ENCODE data around the gene DLG1.
A peak's percentile ranks its signal among the peaks of the same experiment; 100 is the strongest.
"Not testable (repeated sequence)": the region's sequence is repeated elsewhere in the genome, so short reads cannot be mapped to it uniquely, and the experiment has no call there.

The DLG1 gene

GRCh38 chr3:197209366-197210260 is 88.8 kb downstream of the DLG1 start:
- DNase-seq (ENCODE audit: low read depth) = no peak

GRCh38 chr3:197206913-197207312 is 91.5 kb downstream of the DLG1 start:
- DNase-seq (ENCODE audit: low read depth) = no peak

- DNase-seq (ENCODE audit: low read depth) = no peak
Observed at GRCh38 chr3:197205675-197206074, 92.7 kb downstream of the DLG1 start.

- no peak for DNase-seq (ENCODE audit: low read depth)
Observed at GRCh38 chr3:197205265-197205664, 93.1 kb downstream of the DLG1 start.

- no peak for DNase-seq (ENCODE audit: low read depth)
Observed at GRCh38 chr3:197204736-197205135, 93.7 kb downstream of the DLG1 start.

GRCh38 chr3:197203714-197204146 is 94.7 kb downstream of the DLG1 start:
- DNase-seq (ENCODE audit: low read depth) = no peak

GRCh38 chr3:197202694-197203093 is 95.7 kb downstream of the DLG1 start:
- no peak for DNase-seq (ENCODE audit: low read depth)

- DNase-seq (ENCODE audit: low read depth) = no peak
Observed at GRCh38 chr3:197201791-197202452, 96.5 kb downstream of the DLG1 start.

GRCh38 chr3:197200856-197201255 is 97.6 kb downstream of the DLG1 start:
- DNase-seq (ENCODE audit: low read depth) = not testable (repeated sequence)

- DNase-seq (ENCODE audit: low read depth) = no peak
Observed at GRCh38 chr3:197197334-197197733, 101.1 kb downstream of the DLG1 start.

GRCh38 chr3:197196192-197196591 is 102.2 kb downstream of the DLG1 start:
- DNase-seq (ENCODE audit: low read depth) = no peak

- no peak for DNase-seq (ENCODE audit: low read depth)
Observed at GRCh38 chr3:197195326-197195725, 103.1 kb downstream of the DLG1 start.

GRCh38 chr3:197193759-197194158 is 104.7 kb downstream of the DLG1 start:
- not testable (repeated sequence) for DNase-seq (ENCODE audit: low read depth)

- no peak for DNase-seq (ENCODE audit: low read depth)
Observed at GRCh38 chr3:197191897-197192296, 106.5 kb downstream of the DLG1 start.

- no peak for DNase-seq (ENCODE audit: low read depth)
Observed at GRCh38 chr3:197189623-197190022, 108.8 kb downstream of the DLG1 start.

- DNase-seq (ENCODE audit: low read depth) = no peak
Observed at GRCh38 chr3:197188963-197189362, 109.4 kb downstream of the DLG1 start.

GRCh38 chr3:197186887-197187588 is 111.4 kb downstream of the DLG1 start:
- peak; percentile 56 for DNase-seq (ENCODE audit: low read depth)

GRCh38 chr3:197183582-197183981 is 114.8 kb downstream of the DLG1 start:
- DNase-seq (ENCODE audit: low read depth) = no peak

GRCh38 chr3:197181741-197182140 is 116.7 kb downstream of the DLG1 start:
- peak; percentile 72 for DNase-seq (ENCODE audit: low read depth)

GRCh38 chr3:197178998-197179397 is 119.4 kb downstream of the DLG1 start:
- no peak for DNase-seq (ENCODE audit: low read depth)

- DNase-seq (ENCODE audit: low read depth) = no peak
Observed at GRCh38 chr3:197175503-197175902, 122.9 kb downstream of the DLG1 start.

- no peak for DNase-seq (ENCODE audit: low read depth)
Observed at GRCh38 chr3:197174927-197175326, 123.5 kb downstream of the DLG1 start.

GRCh38 chr3:197173620-197174019 is 124.8 kb downstream of the DLG1 start:
- DNase-seq (ENCODE audit: low read depth) = no peak

Data from fibroblast of the conjunctiva (primary cell).